Suprapubic skin (tissue), 4 donors: Measurements from ENCODE around the gene SPOCD1.

Experiments
- CTCF ChIP-seq, 2 donors: fragments of 200-600 bp in 1 of 2; fragments of 450-650 bp in 1 of 2; sonication (generic) in 1 of 2; IDR thresholded peaks; one replicate each; pipeline ENCODE4 v1.5.1; 2016 to 2019; ENCODE audit warnings: antibody characterized with exemption in 2 of 2, mild to moderate bottlenecking in 1 of 2, moderate library complexity in 1 of 2
- EP300 ChIP-seq: sonication (generic); formaldehyde crosslinking; IDR thresholded peaks from one replicate; pipeline ENCODE4 v1.6.1; 2017; ENCODE audit warnings: antibody characterized with exemption
- POLR2A ChIP-seq, 2 donors: fragments of 450-650 bp; IDR thresholded peaks; one replicate each; pipeline ENCODE4 v1.6.1; 2017; ENCODE audit warnings: antibody characterized with exemption in 2 of 2, mild to moderate bottlenecking in 2 of 2, moderate library complexity in 2 of 2
- POLR2AphosphoS5 ChIP-seq, 3 donors: sonication (generic); formaldehyde crosslinking; IDR thresholded peaks; one replicate each; pipeline ENCODE4 v1.6.1; 2017; ENCODE audit warnings: antibody characterized with exemption in 3 of 3

- no peak for TF ChIP-seq POLR2AphosphoS5 (IDR thresholded peaks at IDR 0.05)
- TF ChIP-seq CTCF (IDR thresholded peaks at IDR 0.05): no peak
- no peak for TF ChIP-seq POLR2A (IDR thresholded peaks at IDR 0.05)
- TF ChIP-seq EP300: no peak
Observed at GRCh38 chr1:31801458-31801857, 14.4 kb downstream of the SPOCD1 start.
